Stimulated activated CD4-positive, alpha-beta T cell treated with anti-CD3 and anti-CD28 coated beads, Interleukin-15, amount 100 ng/mL, for 48 hours (primary cell): ENCODE measurements around the gene HCN2.

ENCODE experiments used
- DNase-seq, 2 donors: peaks; one replicate each; pipeline ENCODE4 v3.0.0-alpha.2; 2020; ENCODE audit warnings: low read depth in 2 of 2

HCN2 gene

GRCh38 chr19:653425-653824 lies 63.7 kb downstream of the HCN2 start:
- DNase-seq: no peak

- DNase-seq: no peak
Observed at GRCh38 chr19:655691-656090, 66.0 kb downstream of the HCN2 start.

DNA sequence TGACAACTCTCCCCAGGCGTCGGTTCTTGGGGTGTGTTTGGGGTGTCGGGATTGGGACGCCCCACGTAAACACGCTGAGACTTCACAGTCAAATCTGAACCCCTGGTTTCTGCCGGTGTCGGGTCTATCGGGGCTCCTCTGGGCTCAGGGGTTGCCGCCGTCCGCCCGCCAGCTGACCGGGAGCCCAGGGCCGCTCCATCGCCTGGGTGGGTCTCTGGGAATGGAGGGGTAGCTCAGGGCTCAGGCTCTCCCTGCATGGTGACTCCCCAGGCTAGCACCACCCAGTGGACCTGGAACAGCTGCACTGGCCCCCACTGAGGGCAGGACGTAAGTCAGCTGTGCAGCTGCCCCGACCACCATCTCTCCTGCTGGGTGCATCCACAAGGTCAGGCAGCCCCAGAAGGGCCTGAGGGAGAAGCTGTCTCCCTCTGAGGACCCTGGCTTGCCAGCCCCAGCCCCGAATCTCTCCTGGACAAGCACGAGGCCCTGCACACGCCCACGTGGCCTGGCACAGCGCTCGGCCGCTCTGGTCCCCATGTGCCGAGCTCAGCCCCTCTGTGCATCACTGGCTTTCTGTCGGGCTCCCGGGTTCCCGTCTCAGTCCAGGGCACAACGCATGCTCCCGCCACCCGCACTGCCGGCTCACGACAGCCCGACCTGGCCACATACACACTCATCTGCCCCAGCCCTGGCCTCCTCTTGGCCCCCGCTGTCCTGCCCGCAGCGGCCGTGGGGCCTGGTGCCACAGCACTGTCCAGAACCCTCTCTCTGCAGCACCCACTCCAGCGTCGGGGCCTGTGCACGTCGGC lies 67.3 kb downstream of the HCN2 start:
- DNase-seq: no peak

DNA sequence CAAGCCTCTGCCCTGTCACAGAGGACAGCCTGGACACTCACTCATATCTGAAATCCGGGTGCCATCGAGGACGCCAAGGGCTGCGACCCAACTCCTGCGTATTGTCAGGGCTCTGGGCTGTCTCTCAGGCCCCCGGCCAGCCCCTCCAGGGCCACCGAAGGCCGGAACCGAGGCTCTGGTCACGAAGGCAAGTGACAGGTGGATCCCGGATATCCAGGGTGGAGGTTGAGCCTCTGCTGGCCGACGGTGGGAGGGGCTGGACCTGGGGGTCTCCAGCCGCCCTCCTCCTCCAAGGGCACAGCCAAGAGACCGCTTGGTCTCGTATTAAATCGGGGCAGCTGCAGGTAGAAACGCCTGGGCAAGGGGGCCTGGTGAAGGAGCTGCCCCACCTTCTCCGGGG lies 67.9 kb downstream of the HCN2 start:
- DNase-seq: no peak

DNA sequence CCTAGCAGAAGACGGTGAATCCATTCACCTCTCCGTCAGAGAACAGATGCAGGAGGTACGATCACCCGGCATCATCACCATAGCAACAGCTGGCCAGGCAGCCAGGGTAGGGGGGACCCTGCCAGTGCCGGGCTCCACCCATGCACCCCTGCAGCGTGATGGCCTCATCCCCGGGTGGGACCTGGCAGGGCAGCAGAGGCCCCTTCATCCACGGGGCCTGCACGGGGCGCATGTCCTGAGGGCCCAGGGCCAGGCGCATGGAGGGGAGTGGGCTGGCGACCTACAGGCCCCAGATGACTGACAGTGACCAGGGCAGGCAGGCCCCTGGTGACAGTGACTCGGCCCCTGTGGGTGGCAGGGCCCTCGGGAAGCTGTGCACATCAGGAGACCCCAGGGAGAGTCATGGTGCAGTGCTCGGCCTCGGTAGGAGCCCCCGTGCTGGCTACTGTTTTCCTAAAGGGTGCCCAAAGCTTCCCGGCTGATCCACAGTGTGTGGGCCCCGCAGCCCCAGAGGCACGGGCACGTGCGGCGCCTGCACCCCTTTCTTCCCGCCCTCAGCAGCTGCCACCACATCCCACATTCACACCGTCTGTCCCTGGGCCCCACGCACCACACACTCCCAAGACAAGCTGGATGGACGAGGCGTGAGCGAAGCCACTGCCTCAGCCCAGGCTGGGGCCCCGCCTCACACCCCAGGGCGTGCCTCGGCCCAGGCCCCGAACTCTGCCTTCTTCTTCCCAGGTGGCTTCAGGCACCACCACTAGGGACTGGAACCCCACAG lies 68.6 kb downstream of the HCN2 start:
- DNase-seq: no peak

DNA sequence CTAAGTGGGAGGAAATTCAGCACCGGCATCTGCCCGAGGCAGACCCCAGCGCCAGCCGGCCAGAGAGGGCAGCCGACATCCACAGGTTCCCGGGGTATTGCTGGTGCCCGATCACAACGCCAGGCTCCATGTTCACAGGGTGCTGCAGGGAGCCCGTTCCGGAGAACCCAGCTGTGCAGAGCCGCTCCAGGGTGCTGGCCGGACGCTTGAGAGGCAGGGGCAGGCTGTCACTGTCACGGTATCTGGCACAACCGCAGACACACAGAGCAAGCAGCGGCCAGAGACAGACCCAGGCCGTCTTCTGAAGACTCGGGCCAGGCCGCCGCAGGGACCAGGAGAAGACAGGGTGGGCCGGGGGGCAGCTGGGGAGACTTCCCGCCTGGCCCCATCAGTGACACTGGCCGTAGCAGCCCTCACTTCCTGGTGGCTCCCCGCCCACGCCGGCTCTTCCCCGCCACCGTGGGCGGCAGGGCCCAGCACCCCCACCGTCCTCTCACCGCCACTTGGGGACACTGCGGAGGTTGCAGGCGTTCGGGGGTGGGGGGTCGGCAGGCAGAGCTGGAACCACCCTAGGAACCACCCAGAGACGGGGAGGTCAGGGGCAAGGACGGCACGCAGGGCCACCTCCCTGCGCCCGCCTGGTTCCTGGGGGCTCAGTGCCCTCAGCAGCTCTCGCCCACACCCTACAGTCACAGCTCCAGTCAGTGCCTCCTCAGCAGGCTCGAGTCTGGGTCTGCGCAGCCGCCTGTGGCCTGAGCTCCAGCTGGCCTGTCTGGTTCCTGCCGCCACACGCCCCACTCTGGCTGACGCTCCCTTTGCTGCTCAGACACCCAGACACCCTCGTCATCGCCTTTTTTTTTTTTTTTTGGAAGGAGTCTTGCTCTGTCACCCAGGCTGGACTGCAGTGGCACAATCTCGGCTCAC lies 69.5 kb downstream of the HCN2 start:
- DNase-seq: no peak

- no peak for DNase-seq
Observed at GRCh38 chr19:660793-661426, 71.2 kb downstream of the HCN2 start.

DNA sequence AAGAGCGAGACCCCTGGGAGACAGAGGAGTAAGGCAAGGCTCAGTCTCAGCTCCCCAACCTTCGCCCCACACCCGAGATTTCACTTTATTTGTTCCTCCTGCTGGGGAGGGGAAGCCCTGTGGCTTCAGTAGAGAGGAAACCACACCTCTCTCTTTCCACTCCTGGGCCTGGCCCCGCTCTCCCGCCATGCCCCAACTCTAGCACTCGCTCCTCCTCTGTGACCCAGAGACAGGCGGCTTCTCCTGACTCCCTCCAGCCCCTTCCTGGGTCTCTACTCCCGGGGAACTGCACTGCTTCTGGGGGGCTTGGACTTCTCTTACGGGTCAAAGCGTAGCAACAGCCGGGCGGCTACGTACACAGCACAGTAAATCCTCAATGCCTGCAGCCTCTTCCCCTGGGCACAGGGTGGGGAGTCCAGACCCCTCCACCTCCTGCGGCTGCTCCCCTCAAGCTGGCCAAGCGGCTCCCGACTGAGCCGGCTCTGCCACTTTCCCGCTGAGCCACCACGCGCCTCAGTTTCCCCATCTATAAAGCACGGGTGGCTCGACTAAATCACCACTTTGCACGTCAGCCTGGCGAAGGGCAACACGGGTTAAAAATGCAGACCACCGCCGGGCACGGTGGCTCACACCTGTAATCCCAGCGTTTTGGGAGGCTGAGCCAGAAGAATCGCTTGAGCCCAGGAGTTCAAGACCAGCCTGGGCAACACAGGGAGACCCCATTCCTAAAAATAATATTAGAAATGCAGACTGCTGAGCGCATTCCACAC lies 71.9 kb downstream of the HCN2 start:
- DNase-seq: peak in 1 of 2 donors; percentile 50

- peak; percentile 62 to 67 for DNase-seq
Observed at GRCh38 chr19:662207-662961, 72.7 kb downstream of the HCN2 start.

- peak; percentile 88 to 93 for DNase-seq
Observed at GRCh38 chr19:662962-663681, 73.4 kb downstream of the HCN2 start, which contains the start of gene RNF126. Gene RNF126 (minus strand): TSS chr19:663214. CDS start chr19:663121, 93 bp downstream.

- DNase-seq: no peak
Observed at GRCh38 chr19:663682-664117, 74.0 kb downstream of the HCN2 start.

DNA sequence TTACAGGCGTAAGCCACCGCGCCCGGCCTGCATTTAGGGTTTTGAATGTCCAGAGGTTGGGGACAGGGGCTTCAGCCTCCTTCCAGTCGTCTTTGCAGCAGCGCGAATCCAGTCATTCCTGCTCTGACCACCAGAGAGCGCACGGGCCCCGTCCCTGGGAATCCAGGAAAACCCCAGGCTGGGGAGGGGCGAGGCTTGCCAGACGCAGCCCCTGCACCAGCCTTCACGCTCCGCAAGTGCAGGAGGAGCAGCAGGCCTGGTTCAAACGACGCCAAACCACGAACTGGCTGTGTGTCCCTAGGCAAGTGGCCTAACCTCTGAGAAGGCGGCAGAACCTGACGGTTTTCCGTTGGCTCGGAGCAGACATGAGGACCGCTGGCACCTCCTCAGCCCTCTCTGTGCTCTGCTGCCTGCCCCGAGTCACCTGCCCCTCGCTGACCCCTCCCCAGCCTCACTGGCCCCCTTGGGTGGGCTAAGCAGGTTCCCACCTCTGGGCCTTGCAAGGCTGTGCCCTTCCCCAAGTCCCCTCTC lies 75.3 kb downstream of the HCN2 start:
- DNase-seq: peak; percentile 51 to 80
